ENCODE measurements around the gene IRF2. TPM values are rescaled to one million over a fixed set of nuclear protein-coding genes. Genes with fewer than 3 reads are reported as not detected.

IRF2 gene
- polyA plus RNA-seq, 1 donor (not counting 4 experiments of a cell fraction or from before 2014, with no cell fraction given): 23.8 TPM

GRCh38 chr4:184364100-184364921, 110.0 kb downstream of the IRF2 start:
- H3K79me2 ChIP-seq (ENCODE audit: control insufficient read depth, insufficient read depth, low read length): no peaks in the 10 kb centered on the region
- H3K27me3 ChIP-seq (ENCODE audit: control insufficient read depth, extremely low read depth, insufficient read depth, low read length): no peaks in the 10 kb centered on the region
- H3K4me3 ChIP-seq (ENCODE audit: control insufficient read depth in 2 of 3, extremely low read depth in 1 of 3, insufficient read depth in 2 of 3, low read depth in 1 of 3, low read length in 3 of 3): no peak overlapping the region
- no peaks in the 10 kb centered on the region for H4K20me1 ChIP-seq (ENCODE audit: control insufficient read depth, extremely low read depth, insufficient read depth, low read length)
- dilution Hi-C loops (cut with MboI; ENCODE audit: extremely low pct_ligation_motif_present, low sequenced_read_pairs): no loop called here
- no peaks in the 10 kb centered on the region for H3K9me1 ChIP-seq (ENCODE audit: control insufficient read depth, extremely low read depth, insufficient read depth, low read length)
- no peaks in the 10 kb centered on the region for H3K4me1 ChIP-seq (ENCODE audit: control insufficient read depth, extremely low read depth, insufficient read depth, low read length)
- no peak overlapping the region for H3K9ac ChIP-seq (ENCODE audit: control insufficient read depth, extremely low read depth, insufficient read depth, low read length)
- H2AFZ ChIP-seq (ENCODE audit: control insufficient read depth, low read length): no peak overlapping the region
- no peak overlapping the region for H3K4me2 ChIP-seq (ENCODE audit: control insufficient read depth, extremely low read depth, insufficient read depth, low read depth, low read length)
- FAIRE-seq (no peak), DNase-seq (ENCODE audit: low read depth, low spot score) (no peak)
- no peaks in the 10 kb centered on the region for H3K36me3 ChIP-seq (ENCODE audit: control insufficient read depth in 2 of 2, extremely low read depth in 1 of 2, insufficient read depth in 2 of 2, low read length in 2 of 2)
- H3K27ac ChIP-seq (ENCODE audit: control insufficient read depth, insufficient read depth, low read length): no peak overlapping the region
- TF ChIP-seq CTCF (optimal IDR thresholded peaks at IDR 0.05 in 1 of 3, IDR thresholded peaks at IDR 0.05 in 1 of 3, conservative IDR thresholded peaks at IDR 0.05 in 1 of 3; ENCODE audit: extremely low read depth in 1 of 3, insufficient read depth in 2 of 3, low read length in 3 of 3) (no peak), EZH2 (IDR thresholded peaks at IDR 0.05; ENCODE audit: low read length) (no peak)
- H3K9me3 ChIP-seq (ENCODE audit: control insufficient read depth, low read depth, low read length): no peaks in the 10 kb centered on the region

GRCh38 chr4:184363258-184363657, 111.1 kb downstream of the IRF2 start:
- H3K27me3 ChIP-seq (ENCODE audit: control insufficient read depth, extremely low read depth, insufficient read depth, low read length): no peaks in the 10 kb centered on the region
- TF ChIP-seq EZH2 (IDR thresholded peaks at IDR 0.05; ENCODE audit: low read length) (no peak), CTCF (optimal IDR thresholded peaks at IDR 0.05 in 1 of 3, IDR thresholded peaks at IDR 0.05 in 1 of 3, conservative IDR thresholded peaks at IDR 0.05 in 1 of 3; ENCODE audit: extremely low read depth in 1 of 3, insufficient read depth in 2 of 3, low read length in 3 of 3) (no peak)
- H3K9ac ChIP-seq (ENCODE audit: control insufficient read depth, extremely low read depth, insufficient read depth, low read length): no peak overlapping the region
- no peak overlapping the region for H3K4me3 ChIP-seq (ENCODE audit: control insufficient read depth in 2 of 3, extremely low read depth in 1 of 3, insufficient read depth in 2 of 3, low read depth in 1 of 3, low read length in 3 of 3)
- no peaks in the 10 kb centered on the region for H4K20me1 ChIP-seq (ENCODE audit: control insufficient read depth, extremely low read depth, insufficient read depth, low read length)
- DNase-seq (ENCODE audit: low read depth, low spot score) (no peak), FAIRE-seq (no peak)
- no peak overlapping the region for H2AFZ ChIP-seq (ENCODE audit: control insufficient read depth, low read length)
- H3K9me1 ChIP-seq (ENCODE audit: control insufficient read depth, extremely low read depth, insufficient read depth, low read length): no peaks in the 10 kb centered on the region
- H3K36me3 ChIP-seq (ENCODE audit: control insufficient read depth in 2 of 2, extremely low read depth in 1 of 2, insufficient read depth in 2 of 2, low read length in 2 of 2): no peaks in the 10 kb centered on the region
- H3K79me2 ChIP-seq (ENCODE audit: control insufficient read depth, insufficient read depth, low read length): no peaks in the 10 kb centered on the region
- H3K27ac ChIP-seq (ENCODE audit: control insufficient read depth, insufficient read depth, low read length): no peak overlapping the region
- no peaks in the 10 kb centered on the region for H3K4me1 ChIP-seq (ENCODE audit: control insufficient read depth, extremely low read depth, insufficient read depth, low read length)
- no peak overlapping the region for H3K4me2 ChIP-seq (ENCODE audit: control insufficient read depth, extremely low read depth, insufficient read depth, low read depth, low read length)
- dilution Hi-C loops (cut with MboI; ENCODE audit: extremely low pct_ligation_motif_present, low sequenced_read_pairs): no loop called here
- no peaks in the 10 kb centered on the region for H3K9me3 ChIP-seq (ENCODE audit: control insufficient read depth, low read depth, low read length)
